SK-N-SH (cell line): Measurements from ENCODE around the gene PFKFB2. TPM values are rescaled to one million over a fixed set of nuclear protein-coding genes. Genes with fewer than 3 reads are reported as not detected.

ENCODE experiments used
- CTCF ChIA-PET: fragments of 300-600, 350-600 bp; formaldehyde crosslinking; extraction: SDS; loops from one replicate; lab custom pipeline; 2021; lab: Yijun Ruan, JAX
- POLR2A ChIA-PET: fragments of 350-600 bp; sonication (Branson Sonifier 250); formaldehyde crosslinking; extraction: SDS; loops from one replicate; lab custom pipeline; 2020; ENCODE audit warnings: antibody characterized with exemption, inconsistent platforms; lab: Yijun Ruan, JAX
- DNase-seq: peaks from one replicate; pipeline ENCODE4 v3.0.0; 2012
- H2AFZ ChIP-seq: fragments of 200-600 bp; sonication (generic); 2 replicates; pipeline ENCODE4 v1.8.1; 2016; ENCODE audit warnings: antibody characterized with exemption, mild to moderate bottlenecking, low read depth
- H3F3A ChIP-seq: fragments of 200-600 bp; sonication (generic); replicated peaks from 2 replicates; pipeline ENCODE3; 2016; ENCODE audit warnings: antibody characterized with exemption, mild to moderate bottlenecking; ENCODE audit not compliant: insufficient read depth
- H3K27ac ChIP-seq, 2 experiments: fragments of 200-500 bp in 1 of 2; fragments of 200-600 bp in 1 of 2; sonication (Bioruptor generic) in 1 of 2; sonication (generic), shearing (Covaris generic) in 1 of 2; 2 replicates each; pipeline versions ENCODE4 v1.5.1 to v1.6.1; 2014 to 2016; ENCODE audit warnings: low read depth in 2 of 2, inconsistent platforms in 1 of 2, low read length in 1 of 2, mild to moderate bottlenecking in 1 of 2, mixed read lengths in 1 of 2
- H3K27me3 ChIP-seq: fragments of 200-600 bp; sonication (generic), shearing (Covaris generic); 2 replicates; pipeline ENCODE4 v1.6.1; 2016; ENCODE audit warnings: mixed run types; ENCODE audit not compliant: insufficient read depth
- H3K36me3 ChIP-seq, 2 experiments: fragments of 200-500 bp in 1 of 2; fragments of 200-600 bp in 1 of 2; sonication (Bioruptor generic) in 1 of 2; sonication (generic) in 1 of 2; replicated peaks in 1 of 2; 2 replicates each; pipeline versions ENCODE3 to v1.5.1; 2014 to 2016; ENCODE audit warnings: low read length in 1 of 2, mild to moderate bottlenecking in 1 of 2; ENCODE audit not compliant: insufficient read depth in 2 of 2, control insufficient read depth in 1 of 2
- H3K4me1 ChIP-seq, 2 experiments: fragments of 200-500 bp in 1 of 2; fragments of 200-600 bp in 1 of 2; sonication (Bioruptor generic) in 1 of 2; sonication (generic), shearing (Covaris generic) in 1 of 2; 2 replicates each; pipeline versions ENCODE4 v1.5.1 to v1.6.1; 2014 to 2016; ENCODE audit warnings: low read depth in 1 of 2, low read length in 1 of 2, mixed run types in 1 of 2; ENCODE audit not compliant: insufficient read depth in 2 of 2, control insufficient read depth in 1 of 2
- H3K4me2 ChIP-seq: fragments of 200-600 bp; sonication (generic), shearing (Covaris generic); 2 replicates; pipeline ENCODE4 v1.6.1; 2017; ENCODE audit warnings: mixed run types
- H3K4me3 ChIP-seq, 2 experiments: fragments of 200-500 bp in 1 of 2; fragments of 200-600 bp in 1 of 2; sonication (Bioruptor generic) in 1 of 2; sonication (generic), shearing (Covaris generic) in 1 of 2; 2 replicates each; pipeline versions ENCODE4 v1.5.1 to v1.8.1; 2014 to 2016; ENCODE audit warnings: low read depth in 2 of 2, inconsistent platforms in 1 of 2, low read length in 1 of 2, mild to moderate bottlenecking in 1 of 2, mixed read lengths in 1 of 2, moderate library complexity in 1 of 2
- H3K79me2 ChIP-seq: fragments of 200-600 bp; sonication (generic); 2 replicates; pipeline ENCODE4 v1.8.1; 2017; ENCODE audit warnings: mild to moderate bottlenecking; ENCODE audit not compliant: insufficient read depth
- H3K9ac ChIP-seq: fragments of 200-600 bp; sonication (generic); 2 replicates; pipeline ENCODE4 v1.6.1; 2017; ENCODE audit warnings: mixed run types
- H3K9me2 ChIP-seq: fragments of 200-600 bp; sonication (generic); 2 replicates; pipeline ENCODE4 v1.6.1; 2017; ENCODE audit warnings: mixed run types
- H3K9me3 ChIP-seq: fragments of 200-600 bp; sonication (generic); 2 replicates; pipeline ENCODE4 v1.6.1; 2017; ENCODE audit warnings: mixed run types, mild to moderate bottlenecking, moderate library complexity
- H4K20me1 ChIP-seq: fragments of 200-600 bp; sonication (generic); 2 replicates; pipeline ENCODE4 v1.6.1; 2017; ENCODE audit warnings: mild to moderate bottlenecking, mixed run types; ENCODE audit not compliant: insufficient read depth
- CTCF ChIP-seq: fragments of 200-600 bp; sonication (generic); IDR thresholded peaks from 2 replicates; pipeline ENCODE4 v1.6.1; 2017; ENCODE audit warnings: antibody characterized with exemption, mild to moderate bottlenecking, moderate library complexity
- EP300 ChIP-seq, 2 experiments: IDR thresholded peaks; 2 replicates each; pipeline versions ENCODE4 v1.4.0 to v1.6.1; 2012; ENCODE audit warnings: borderline replicate concordance in 1 of 2, low read depth in 1 of 2, low read length in 1 of 2
- FOXJ3 ChIP-seq: sonication (generic); formaldehyde crosslinking; IDR thresholded peaks from 2 replicates; pipeline ENCODE4 v1.5.1; 2020; ENCODE audit warnings: mild to moderate bottlenecking, missing genetic modification reagents
- JUND ChIP-seq: IDR thresholded peaks from 2 replicates; pipeline ENCODE4 v1.4.0; 2012
- MEF2A ChIP-seq: IDR thresholded peaks from 2 replicates; pipeline ENCODE4 v1.4.0; 2012; ENCODE audit warnings: low read depth, borderline replicate concordance
- MXI1 ChIP-seq: IDR thresholded peaks from 2 replicates; pipeline ENCODE4 v1.6.1; 2012; ENCODE audit warnings: mild to moderate bottlenecking, low read depth, low read length, improper control_type of control experiment
- NRF1 ChIP-seq: IDR thresholded peaks from 2 replicates; pipeline ENCODE4 v1.6.1; 2012; ENCODE audit warnings: low read depth, mild to moderate bottlenecking, low read length
- PBX3 ChIP-seq: IDR thresholded peaks from 2 replicates; pipeline ENCODE4; 2012
- POLR2AphosphoS5 ChIP-seq: IDR thresholded peaks from 2 replicates; pipeline ENCODE4 v1.6.1; 2012; ENCODE audit warnings: low read depth, low read length
- RAD21 ChIP-seq: IDR thresholded peaks from 2 replicates; pipeline ENCODE4 v1.6.1; 2012; ENCODE audit warnings: mild to moderate bottlenecking, low read length
- REST ChIP-seq: IDR thresholded peaks from 2 replicates; pipeline ENCODE4 v1.6.1; 2012; ENCODE audit warnings: mild to moderate bottlenecking, low read depth, low read length, moderate library complexity
- SMC3 ChIP-seq: IDR thresholded peaks from 2 replicates; pipeline ENCODE4 v1.6.1; 2012; ENCODE audit warnings: low read depth, low read length, improper control_type of control experiment
- TAF1 ChIP-seq: IDR thresholded peaks from 2 replicates; pipeline ENCODE4 v1.6.1; 2012; ENCODE audit warnings: low read depth, mild to moderate bottlenecking, low read length, moderate library complexity, borderline replicate concordance
- USF1 ChIP-seq: IDR thresholded peaks from 2 replicates; pipeline ENCODE4 v1.4.0; 2012; ENCODE audit warnings: low read depth, borderline replicate concordance
- YY1 ChIP-seq: IDR thresholded peaks from 2 replicates; pipeline ENCODE4 v1.4.0; 2012; ENCODE audit warnings: low read depth, mild to moderate bottlenecking
- ZBTB33 ChIP-seq: IDR thresholded peaks from 2 replicates; pipeline ENCODE4 v1.4.0; 2012; ENCODE audit warnings: low read depth, borderline replicate concordance
- WGBS: methylation state at CpG from one replicate; pipeline ENCODE4 v1.1.6; 2017; ENCODE audit warnings: low lambda C conversion rate; 5-methylcytosine and 5-hydroxymethylcytosine counted together
- polyA plus RNA-seq, 3 experiments: library from polyadenylated mRNA; depleted of rRNA; stranded (reverse); fragments of >200 nt; gene quantifications; 2 replicates each; pipeline ENCODE4 v1.2.3, GENCODE V29; 2012

The PFKFB2 gene
- polyA plus RNA-seq, 1 of the 3 experiments (the other 2 are of a cell fraction), result 1.8 TPM

- no peak for DNase-seq
- ChIA-PET CTCF (interaction anchor here (0.7 kb wide), 2 partner anchors 10 to 11 kb away, joined by 3 read pairs; no protein-coding TSS in a partner anchor), POLR2A (no interaction called here)
- Histone ChIP-seq H2AFZ (no peak overlapping the region), H3K79me2 (no peaks in the 10 kb centered on the region), H3K9me3 (no peaks in the 10 kb centered on the region), H3K27ac (no peak overlapping the region), H3K4me1 (peaks cover 0 to 1% of the 10 kb centered on the region in 2 experiments; a peak in 1 of 4 replicates), H3K36me3 (no peaks in the 10 kb centered on the region), H3K27me3 (no peaks in the 10 kb centered on the region), H4K20me1 (no peaks in the 10 kb centered on the region), H3K4me3 (no peak overlapping the region), H3K4me2 (no peak overlapping the region), H3K9me2 (no peaks in the 10 kb centered on the region), H3F3A (no peaks in the 10 kb centered on the region), H3K9ac (no peak overlapping the region)
- 39% methylated on average over 2 of the region's 3 CpGs for WGBS
- TF ChIP-seq YY1 (no peak), ZBTB33 (no peak), USF1 (no peak), REST (no peak), FOXJ3 (CRISPR knock-in tag) (no peak), SMC3 (no peak), EP300 (IDR thresholded peaks at IDR 0.05; ENCODE audit: borderline replicate concordance in 1 of 2, low read depth in 1 of 2, low read length in 1 of 2) (no peak), TAF1 (no peak), JUND (no peak), PBX3 (no peak), MXI1 (no peak), POLR2AphosphoS5 (no peak), NRF1 (no peak), CTCF (no peak), RAD21 (no peak), MEF2A (no peak)
These were observed 37.3 kb upstream of the PFKFB2 start for GRCh38 chr1:207015791-207016190.
